Left cardiac atrium (tissue), 4 donors: Measurements from ENCODE around the gene SGCD. TPM values are rescaled to one million over a fixed set of nuclear protein-coding genes. Genes with fewer than 3 reads are reported as not detected.

Source experiments
- ATAC-seq, 2 donors: fragments of 200-7000 bp; cut with Tn5 transposase; one replicate each; pipeline ENCODE4 v1.9.1; 2020; ENCODE audit warnings: mild to moderate bottlenecking in 2 of 2, moderate library complexity in 2 of 2
- DNase-seq: peaks from one replicate; pipeline ENCODE4 v3.0.0-alpha.2; 2020
- intact Hi-C, 2 donors: fragments of 100-400 bp; cut with DNase I; formaldehyde crosslinking; loops; one replicate each; pipeline versions ENCODE4 v1.14.1 to v1.15.1; 2022 to 2023
- total RNA-seq, 2 donors: library from RNA; stranded (reverse); fragmentation: NEBNext Ultra II Directional; extraction: Animal tissue kit (Norgen Biotek cat#: 25700); gene quantifications; one replicate each; pipeline ENCODE4 v1.2.1, GENCODE V29; 2021
- donor health status: DM: no; HTN: yes; CAD: no.
- donor health status: DM: no; HTN: yes; CAD: no; lungs with severe emphysema.
- donor health status: DM: yes; HTN: yes; CAD: no.
- donor health status: Dilated cardiomyopathy.

Gene SGCD
- total RNA-seq, 2 donors from 2014 or later: 58.5 to 93.4 TPM

- intact Hi-C loops: no loop called here
- no peak for DNase-seq
- ATAC-seq: no peak
Measured at GRCh38 chr5:156354571-156354970, 27.6 kb downstream of the SGCD start.

- no peak for DNase-seq
- intact Hi-C loops: no loop called here
- ATAC-seq: no peak
Measured at GRCh38 chr5:156356238-156356637, 29.3 kb downstream of the SGCD start.

- ATAC-seq (peak in 1 of 2 donors; percentile 19), DNase-seq (no peak)
- intact Hi-C loops: no loop called here
Measured at GRCh38 chr5:156359476-156359875, 32.5 kb downstream of the SGCD start.

- intact Hi-C loops: no loop called here
- DNase-seq: no peak
- no peak for ATAC-seq
Measured at GRCh38 chr5:156361436-156362109, 34.6 kb downstream of the SGCD start.

- DNase-seq (no peak), ATAC-seq (no peak)
- intact Hi-C loops: no loop called here
Measured at GRCh38 chr5:156363861-156364260, 36.9 kb downstream of the SGCD start.

- no peak for DNase-seq
- intact Hi-C loops: no loop called here
- ATAC-seq: no peak
Measured at GRCh38 chr5:156366521-156366920, 39.6 kb downstream of the SGCD start.

GRCh38 chr5:156367597-156367996, 40.6 kb downstream of the SGCD start:
- intact Hi-C loops: no loop called here
- DNase-seq (no peak), ATAC-seq (peak; percentile 44 to 73)

GRCh38 chr5:156375895-156376495, 49.0 kb downstream of the SGCD start:
- DNase-seq: no peak
- ATAC-seq: no peak
- intact Hi-C loops: no loop called here

- ATAC-seq (no peak), DNase-seq (no peak)
- intact Hi-C loops: no loop called here
Measured at GRCh38 chr5:156376751-156377150, 49.8 kb downstream of the SGCD start.

GRCh38 chr5:156378159-156378558, 51.2 kb downstream of the SGCD start:
- intact Hi-C loops: no loop called here
- DNase-seq: no peak
- ATAC-seq: no peak

- no peak for ATAC-seq
- no peak for DNase-seq
- intact Hi-C loops: no loop called here
Measured at GRCh38 chr5:156379206-156379605, 52.2 kb downstream of the SGCD start.

- intact Hi-C loops: no loop called here
- DNase-seq (no peak), ATAC-seq (peak in 1 of 2 donors; percentile 65)
Measured at GRCh38 chr5:156380848-156381247, 53.9 kb downstream of the SGCD start.

GRCh38 chr5:156383510-156384265, 56.7 kb downstream of the SGCD start:
- ATAC-seq: peak in 1 of 2 donors; percentile 75
- intact Hi-C loops: no loop called here
- no peak for DNase-seq

- ATAC-seq: no peak
- no peak for DNase-seq
- intact Hi-C loops: no loop called here
Measured at GRCh38 chr5:156385416-156385815, 58.5 kb downstream of the SGCD start.

- DNase-seq (no peak), ATAC-seq (no peak)
- intact Hi-C loops: no loop called here
Measured at GRCh38 chr5:156386976-156387375, 60.0 kb downstream of the SGCD start.

- DNase-seq (no peak), ATAC-seq (no peak)
- intact Hi-C loops: no loop called here
Measured at GRCh38 chr5:156387391-156387790, 60.4 kb downstream of the SGCD start.

- intact Hi-C loops: no loop called here
- no peak for ATAC-seq
- DNase-seq: no peak
Measured at GRCh38 chr5:156388233-156388632, 61.3 kb downstream of the SGCD start.

GRCh38 chr5:156391139-156391538, 64.2 kb downstream of the SGCD start:
- intact Hi-C loops: no loop called here
- no peak for DNase-seq
- ATAC-seq: no peak

GRCh38 chr5:156393980-156394379, 67.0 kb downstream of the SGCD start:
- no peak for ATAC-seq
- no peak for DNase-seq
- intact Hi-C loops: no loop called here

- intact Hi-C loops: loop anchor here in 1 of 2 donors (5.0 kb wide), 1 partner anchor 188 kb away; no protein-coding TSS in a partner anchor
- ATAC-seq: peak; percentile 19 to 51
- DNase-seq: no peak
Measured at GRCh38 chr5:156394642-156395305, 67.8 kb downstream of the SGCD start.
